ENCODE measurements around the gene VPS26C.
A peak's percentile ranks its signal among the peaks of the same experiment; 100 is the strongest.

The VPS26C gene

DNA sequence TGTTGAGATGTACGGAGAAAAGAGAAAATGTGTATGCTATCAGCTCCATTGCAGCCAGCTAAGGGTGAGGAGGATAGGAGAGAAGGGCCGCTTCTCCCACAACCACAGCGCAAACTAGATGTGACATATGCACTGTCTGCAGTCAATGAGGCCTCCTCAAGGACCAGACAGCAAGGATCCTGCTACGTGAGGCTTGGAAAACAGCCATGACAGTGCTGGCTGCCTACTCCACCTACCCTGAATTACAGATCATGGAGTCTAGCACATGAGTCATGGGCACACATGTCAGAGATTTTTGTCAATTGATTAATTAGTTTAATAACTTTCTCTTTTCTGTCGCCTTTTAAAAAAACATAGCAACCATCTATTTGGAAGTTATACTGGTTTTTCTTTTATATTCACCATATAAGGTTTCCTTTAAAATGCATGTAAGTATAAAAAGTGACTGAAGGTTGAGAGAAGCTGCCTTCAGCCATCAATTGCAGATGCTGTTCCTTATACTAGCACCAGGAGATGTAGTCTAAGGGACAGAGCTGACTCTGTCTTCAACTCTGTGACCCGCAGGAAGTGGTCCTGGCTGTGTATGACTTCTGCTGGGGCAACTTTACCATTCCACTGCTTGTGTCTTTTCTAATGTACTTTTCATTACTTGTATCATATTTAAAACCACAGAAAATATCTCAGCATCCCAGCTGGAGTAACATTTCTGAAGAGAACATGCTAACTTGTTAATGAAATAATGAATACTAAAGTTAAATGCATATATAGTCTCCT is 3.1 kb downstream of the VPS26C start:
- peak; percentile 56 for DNase-seq

DNA sequence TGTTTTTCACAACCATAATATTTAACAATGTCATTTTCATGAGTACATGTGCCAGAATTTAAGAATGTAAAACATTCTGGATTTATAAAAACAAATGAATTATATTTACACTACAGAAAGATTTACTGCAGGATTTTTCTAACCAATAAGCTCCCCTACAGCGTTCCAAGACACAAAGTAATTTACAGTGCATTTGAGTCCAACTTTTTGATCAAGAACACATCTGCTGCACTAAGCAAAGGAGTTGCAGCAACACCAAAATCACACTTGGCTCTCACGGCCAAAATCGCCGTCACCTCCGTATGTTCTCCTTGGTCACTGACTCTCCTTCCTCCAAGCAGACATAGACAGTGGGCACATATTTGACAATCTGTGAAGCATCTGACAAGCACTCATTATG is 7.7 kb downstream of the VPS26C start:
- no peak for DNase-seq

DNA sequence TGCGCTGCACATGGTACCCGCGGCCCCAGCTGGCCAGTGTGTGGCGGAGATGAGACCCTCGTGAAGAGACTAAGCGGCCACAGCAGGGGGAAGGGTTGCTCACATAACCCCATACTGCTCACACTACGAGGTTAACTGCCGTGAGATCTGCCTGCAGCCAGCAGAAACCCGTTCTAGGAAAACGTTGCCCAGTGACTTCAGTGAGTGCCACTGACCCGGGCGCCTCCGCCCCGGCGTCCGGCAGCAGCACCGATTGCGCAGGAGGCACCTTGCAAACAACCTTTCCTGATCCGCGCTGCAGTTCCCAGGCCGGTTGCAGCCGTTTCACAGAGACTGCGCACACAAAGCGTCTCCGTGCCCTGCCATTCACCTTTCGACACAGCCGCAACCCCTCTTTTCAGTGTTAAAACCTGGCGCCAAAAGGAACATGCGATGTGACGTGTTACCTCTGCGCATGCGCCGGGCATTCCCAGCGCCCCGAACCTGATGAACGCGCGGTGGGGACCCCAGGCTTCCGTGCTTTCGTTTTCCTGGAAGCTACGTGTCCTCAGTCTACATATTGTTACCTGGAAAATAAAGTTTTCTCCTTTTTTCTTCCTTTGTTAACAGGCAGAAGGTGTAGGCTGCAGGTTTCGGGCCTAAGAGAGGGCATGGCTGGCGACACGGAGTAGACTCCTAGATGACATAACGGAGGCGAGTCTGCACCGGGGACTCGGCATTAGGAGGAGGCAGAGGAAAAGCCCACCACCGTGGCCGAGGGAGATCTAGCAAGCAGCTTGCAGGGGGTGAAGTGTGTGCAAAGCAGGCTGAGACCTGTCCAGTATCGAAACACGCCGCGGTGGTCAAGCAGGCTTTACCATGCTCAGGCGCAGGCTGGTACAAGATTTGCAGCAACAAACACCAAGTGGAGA is 8.9 kb downstream of the VPS26C start:
- DNase-seq = peak; percentile 21

DNA sequence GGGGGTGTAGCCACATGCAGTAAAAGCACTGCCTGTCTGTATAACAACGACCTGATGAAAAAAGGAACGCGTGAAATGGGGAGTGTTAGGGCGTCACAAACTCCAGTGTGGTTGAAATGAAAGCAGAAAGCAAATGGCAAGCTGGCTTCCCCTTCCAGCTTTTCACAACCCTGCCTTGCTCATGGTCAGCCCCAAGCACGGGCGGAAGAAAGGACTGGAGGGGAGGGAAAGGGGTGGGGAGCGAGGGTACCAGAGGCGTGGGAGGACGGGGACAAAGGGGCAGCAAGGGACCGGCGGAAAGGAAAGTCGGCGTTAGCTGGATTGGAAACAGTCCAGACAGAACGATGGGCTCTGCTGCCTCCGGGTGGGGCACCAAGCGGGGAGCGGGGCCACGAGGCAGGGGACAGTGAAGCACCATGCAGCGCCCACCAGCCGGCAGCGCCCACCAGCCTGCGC is 9.6 kb downstream of the VPS26C start:
- no peak for DNase-seq

DNA sequence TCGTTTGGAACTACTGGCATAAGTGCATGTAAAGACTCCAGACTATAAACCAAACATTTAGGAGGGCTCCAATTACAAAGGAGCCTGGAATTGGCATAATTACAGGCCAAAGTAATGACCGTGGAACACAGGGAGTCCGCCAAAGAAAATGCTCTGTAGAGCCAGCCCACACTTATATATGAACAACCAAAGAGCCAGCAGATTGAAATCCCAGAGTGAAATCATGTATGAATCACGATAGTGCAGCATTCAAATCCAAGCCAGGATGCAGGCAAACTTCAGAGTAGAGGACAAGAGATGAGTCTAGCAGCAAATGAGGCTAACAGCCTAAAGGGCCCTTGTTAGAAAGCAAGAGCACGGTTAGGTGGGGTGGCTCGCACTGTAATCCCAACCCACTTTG is 13.1 kb downstream of the VPS26C start:
- DNase-seq = peak; percentile 46

DNA sequence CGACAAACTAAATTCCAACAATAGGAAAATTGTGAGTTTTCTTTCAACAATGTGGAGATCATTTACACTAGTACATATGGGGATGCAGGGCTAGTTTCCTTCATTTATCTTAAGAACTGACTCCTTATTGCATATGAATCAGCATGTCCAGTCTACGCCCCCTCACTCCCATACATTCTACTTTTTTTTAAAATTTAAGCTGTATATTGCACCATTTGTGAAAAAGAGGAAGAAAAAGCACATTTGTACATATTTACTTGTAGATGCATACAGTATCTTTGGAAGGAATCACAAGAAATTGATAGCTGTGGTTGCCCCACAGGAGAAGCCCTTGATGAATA is 15.9 kb downstream of the VPS26C start:
- DNase-seq = no peak

DNA sequence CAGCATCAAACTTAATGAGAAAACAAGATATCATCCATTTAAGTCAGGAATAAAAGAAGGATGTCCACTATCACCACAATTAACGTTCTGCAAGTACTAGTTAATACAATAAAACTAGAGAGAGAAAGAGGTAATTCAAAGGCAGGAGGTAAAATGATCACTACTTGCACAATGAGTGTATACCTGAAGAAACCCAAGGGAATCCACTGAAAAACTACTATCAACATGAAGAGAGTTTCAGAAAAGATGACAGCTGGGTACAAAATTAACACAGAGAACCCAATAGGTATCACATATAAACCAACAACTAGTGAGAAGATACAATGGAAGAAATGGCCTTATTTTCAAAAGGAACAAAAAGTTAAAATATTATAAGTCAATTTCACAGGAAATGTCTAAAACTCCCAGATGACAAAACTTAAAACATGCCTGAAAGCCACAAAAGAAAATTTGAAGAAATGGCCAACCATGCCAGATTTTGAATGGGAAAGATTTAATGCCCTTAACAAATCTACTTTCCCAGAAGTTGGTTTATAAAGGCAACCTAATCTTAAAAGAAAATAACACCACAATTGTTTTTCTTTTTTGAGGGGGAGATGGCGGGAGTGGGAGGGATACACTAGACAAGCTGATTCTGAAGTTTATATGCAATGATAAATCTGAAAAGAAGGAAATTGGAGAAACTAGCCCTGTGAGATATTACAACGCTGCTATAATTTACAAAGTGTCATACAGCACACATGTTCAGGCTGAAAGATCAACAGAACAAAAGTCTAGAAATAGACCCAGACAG is 17.8 kb downstream of the VPS26C start:
- DNase-seq = no peak

DNA sequence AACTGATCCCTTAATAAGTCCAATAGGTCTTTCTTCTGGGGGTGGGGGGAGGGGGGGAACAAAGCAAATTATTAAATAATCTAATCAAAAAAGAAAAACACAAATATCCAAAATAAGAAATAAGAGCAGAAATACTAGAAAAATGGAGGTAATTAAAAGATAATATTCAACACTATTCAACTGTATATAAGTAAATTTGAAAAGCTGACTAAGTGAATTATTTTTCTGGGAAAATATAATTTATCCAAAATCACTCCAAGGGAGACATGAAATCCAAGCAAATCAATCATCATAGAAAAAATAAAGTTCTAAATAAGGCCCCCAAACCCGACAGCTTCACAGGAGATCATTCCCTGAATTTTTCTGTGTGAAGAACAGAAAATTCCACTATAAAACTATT is 18.8 kb downstream of the VPS26C start:
- no peak for DNase-seq

DNA sequence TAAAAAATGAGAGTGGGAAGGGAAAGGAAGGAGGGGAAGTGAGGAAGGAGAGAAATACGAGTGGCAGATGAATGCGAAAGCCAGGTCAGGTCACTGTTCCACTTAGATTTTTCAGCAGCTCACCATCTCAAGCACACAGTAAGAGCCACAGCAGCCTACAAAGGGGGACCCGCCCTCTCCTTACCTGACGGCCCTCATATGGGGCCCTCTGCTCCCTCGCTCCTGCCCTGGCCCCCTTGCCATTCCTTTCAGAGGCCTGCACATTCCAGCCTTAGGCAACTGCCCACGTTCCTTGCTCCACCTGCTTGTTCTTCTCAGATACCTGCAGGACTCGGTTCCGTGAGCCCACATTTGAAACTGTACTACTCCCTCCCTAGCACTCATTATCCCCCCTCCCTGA is 22.0 kb downstream of the VPS26C start:
- no peak for DNase-seq

DNA sequence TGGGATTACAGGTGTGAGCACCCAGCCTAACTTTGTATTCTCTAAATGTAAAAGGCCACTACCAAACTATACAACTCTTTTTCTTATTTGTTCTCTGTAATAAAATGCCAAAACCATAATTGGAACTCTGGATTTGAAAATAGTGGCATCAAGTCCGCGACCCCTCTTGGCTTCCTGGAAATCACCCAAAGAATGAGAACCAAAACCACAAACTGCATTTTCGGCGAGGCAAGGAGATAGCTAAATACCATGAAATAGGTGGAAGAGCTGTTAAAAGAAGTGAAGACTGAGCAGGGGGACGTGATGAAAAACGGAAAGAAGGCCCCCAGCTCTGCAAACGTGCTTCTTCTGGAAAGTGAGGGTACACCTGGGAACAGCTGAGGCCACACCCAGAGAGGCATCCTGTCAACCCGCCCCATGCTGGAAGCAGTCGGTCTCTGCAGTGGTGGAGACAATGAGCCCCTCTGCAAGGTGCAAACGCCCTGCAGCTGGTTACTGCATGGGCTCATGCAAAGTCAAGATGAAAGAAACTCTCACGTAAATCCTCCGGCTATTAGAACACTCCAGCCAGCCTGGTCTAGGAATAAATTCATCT is 22.5 kb downstream of the VPS26C start:
- DNase-seq = no peak

DNA sequence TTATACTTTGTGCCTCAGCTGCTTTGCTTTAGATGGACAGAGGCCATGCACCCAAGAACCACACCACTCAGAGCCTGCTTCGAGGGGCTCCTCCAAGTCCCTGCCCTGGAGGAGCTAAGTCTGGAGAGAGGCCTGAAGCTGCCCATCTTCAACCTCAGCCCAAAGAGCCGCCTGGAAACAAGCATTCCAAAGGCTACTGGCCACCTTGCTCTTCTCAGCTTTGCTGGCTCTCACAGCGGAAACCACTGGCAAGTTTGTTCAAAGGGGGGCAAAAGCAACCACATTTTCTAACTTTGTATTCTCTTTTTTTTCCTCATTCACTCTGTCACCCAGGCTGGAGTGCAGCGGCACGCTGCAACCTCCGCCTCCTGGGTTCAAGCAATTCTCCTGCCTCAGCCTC is 23.2 kb downstream of the VPS26C start:
- no peak for DNase-seq

DNA sequence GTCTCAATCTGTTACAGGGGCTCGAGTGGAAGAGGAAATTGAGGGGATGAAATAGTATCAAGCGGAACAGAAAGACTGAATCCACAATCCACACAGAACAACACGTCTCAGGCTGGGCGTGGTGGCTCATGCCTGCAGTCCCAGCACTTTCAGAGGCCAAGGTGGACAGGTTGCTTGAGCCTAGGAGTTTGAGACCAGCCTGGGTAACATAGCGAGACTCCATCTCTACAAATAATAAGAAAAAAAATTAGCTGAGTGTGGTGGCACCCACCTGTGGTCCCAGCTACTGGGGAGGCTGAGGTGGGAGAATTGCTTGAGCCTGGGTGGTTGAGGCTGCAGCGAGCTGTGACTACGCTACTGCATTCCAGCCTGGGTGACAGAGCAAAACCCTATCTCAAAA is 25.7 kb downstream of the VPS26C start:
- DNase-seq = no peak

DNA sequence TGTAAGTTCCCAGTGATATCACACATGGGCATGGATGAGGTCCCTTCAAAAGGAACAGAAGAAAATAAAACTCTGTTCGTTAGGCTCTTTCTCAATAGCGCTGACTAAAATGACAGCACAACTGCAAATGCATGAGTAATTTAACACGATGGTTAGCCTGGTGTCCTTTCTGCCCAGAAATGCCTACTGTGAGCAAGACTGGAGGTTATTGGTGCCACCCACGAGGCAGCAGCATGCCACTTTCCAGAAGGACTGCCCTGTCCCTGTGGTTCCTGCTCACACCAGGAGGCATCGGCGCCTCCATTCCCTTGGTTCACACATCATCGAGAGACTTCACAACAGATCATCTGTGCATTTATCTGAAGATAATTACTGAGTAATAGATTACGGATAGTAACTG is 26.2 kb downstream of the VPS26C start:
- no peak for DNase-seq

DNA sequence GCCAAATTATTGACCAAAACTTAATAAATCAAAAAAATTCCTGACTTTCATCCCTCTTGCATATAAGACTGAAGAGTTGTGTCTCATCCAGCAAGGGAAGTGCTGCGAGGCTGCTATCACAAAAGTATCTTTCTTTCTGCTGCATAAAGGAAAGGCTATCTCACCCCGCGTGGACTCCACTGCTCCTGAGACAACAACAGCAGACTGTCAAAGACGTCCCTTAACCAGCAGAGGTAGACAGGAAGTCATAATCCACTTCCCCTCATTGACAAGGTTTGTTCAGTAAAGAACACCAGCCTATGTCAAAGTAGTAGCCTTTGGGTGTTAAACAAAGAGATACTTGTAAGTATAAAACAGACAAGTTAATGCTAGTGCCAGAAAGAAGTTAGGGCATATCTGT is 29.4 kb downstream of the VPS26C start:
- DNase-seq = no peak

DNA sequence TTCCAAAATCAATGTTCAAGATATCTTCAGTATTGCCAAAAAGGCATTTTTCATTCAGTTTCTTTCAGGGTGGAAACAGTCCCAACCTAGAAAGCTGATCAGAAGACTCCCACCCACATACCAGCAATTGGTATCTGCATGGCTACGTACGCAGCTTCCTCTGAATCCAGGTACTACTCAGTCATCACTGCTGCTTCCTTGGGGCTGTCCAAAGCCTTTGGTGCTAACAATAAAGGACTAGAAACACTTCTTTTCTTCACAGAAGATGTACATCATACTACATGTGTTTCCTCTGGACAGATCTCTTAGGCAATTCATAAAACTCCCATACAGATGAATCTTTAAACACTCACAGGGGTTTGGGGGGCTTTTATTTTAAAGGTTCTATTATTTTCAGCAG is 29.8 kb downstream of the VPS26C start:
- no peak for DNase-seq

DNA sequence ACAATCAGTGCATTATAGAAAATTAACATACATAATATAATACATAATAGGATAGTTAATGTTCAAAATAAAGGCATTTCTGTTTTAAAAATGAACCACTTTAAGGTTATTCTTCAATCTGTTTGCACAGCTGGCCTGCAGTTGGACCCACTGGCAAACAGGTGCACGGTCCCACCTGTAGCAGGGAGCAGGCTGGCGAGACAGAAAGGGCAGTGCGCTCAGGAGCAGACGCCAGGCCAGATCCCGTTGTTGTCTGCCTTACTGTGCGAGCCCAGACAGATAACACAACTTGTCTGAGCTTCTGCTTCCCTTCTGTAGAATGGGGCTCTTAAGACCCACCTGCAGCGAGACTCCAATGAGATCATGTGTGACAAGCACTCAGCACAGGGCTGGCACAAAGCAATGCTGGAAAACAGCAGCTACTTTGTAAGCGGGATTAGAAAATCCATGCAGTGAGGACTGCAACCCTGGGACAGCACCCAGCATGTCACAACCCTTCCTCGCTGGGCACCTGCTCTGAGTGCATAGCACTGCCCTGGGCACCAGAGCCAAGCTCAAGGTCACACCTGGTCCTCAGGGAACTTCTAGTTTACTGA is 33.5 kb downstream of the VPS26C start:
- DNase-seq = no peak

DNA sequence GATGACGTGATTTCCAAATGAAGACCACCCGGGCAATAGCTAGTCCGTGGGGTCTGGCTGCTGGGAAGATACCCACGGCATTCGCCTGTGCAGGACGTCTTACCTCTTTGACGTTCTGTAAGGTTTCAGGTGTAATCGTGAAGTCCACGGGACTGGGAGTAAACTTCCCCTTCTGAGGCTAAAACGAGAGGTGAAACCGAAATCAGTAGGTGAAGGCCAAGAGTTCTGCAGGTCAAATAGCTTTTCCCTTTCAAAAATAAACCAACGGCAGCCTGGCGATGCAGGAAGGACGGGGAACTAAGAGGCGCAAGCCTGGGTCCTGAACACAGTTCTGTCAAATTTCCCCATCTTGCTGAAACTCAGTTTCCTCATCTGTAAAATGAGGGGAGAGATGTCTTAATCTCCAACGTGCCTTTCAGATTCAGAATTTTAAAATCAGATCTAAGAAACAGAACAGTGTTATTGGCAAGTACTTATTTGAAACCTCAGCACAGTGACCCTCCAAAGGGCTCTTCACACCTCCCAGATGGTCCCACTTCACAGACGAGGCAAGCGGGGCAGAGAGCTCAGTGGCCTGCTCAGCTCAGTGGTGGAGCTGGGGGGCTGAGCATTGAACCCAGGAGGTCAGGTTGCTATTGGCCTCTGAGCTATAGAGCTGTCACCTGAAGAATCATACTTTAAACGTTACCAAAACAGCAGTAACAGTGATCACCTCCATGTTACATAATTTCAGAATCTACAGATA is 34.7 kb downstream of the VPS26C start:
- no peak for DNase-seq

DNA sequence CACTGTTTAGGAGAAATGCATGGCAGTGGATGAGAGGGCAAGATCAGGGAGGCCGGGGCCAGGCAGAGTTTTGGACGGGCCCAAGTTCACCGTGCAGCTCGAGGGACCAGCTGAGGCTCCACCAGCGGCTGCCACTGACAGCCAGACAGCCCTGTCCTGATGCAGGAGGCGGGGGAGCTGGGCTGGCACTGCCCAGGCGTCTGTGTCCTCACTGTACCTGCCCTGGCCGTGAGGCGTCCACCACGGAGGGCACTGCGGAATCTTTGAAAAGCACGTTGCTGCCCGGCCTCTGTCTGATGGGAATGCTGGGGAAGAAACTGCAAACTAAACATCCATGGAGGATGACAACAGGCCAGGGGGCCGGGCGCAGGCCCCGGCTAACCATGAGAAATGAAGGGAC is 35.5 kb downstream of the VPS26C start:
- DNase-seq = no peak

DNA sequence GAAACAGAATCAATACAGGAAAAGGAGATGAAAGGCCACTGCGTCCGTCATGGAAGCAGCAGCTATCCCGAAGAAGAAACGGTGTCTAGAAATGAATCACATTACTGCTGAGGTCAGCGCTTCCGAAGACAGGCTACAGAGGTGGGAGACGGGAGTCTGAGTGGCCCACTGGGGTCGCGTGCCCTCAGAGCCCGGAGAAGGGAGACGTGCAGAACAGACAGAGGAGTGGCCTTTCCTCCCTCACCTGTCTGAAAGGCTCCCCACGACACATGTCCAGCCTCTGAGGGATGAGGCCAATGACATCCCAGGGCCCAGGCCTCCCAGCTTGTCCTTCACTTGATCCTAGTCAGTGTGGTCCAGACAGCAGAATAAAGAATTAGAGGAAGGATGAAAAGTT is 35.9 kb downstream of the VPS26C start:
- DNase-seq = no peak

DNA sequence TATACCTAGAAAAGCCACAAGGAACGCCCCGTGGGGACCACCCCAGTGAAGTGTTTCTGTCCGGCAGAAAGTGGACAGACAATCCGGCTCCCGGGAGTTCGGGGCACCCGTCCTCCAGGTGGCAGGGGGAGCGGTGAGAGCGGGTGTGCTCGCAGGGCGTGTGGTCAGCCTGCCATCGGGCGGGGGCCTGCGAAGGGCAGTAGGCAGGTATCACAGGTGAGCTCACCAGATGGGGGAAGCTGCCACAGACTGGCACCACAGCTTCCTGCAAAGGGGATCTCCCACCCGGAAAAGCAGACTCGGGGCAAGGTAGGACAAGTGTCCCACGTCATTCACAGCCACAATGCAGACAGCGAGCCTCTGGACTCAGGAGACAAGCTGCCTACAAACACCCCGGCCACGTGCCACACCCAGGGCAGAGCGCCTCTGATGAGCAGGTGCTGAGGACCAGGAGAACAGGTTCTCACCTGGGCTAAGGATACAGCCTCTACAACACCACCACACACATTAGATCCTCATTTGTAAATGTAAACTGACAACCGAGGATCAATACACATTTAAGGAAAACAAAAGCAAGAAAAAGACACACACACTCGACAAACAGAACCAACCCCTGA is 36.4 kb downstream of the VPS26C start:
- DNase-seq = no peak

DNA sequence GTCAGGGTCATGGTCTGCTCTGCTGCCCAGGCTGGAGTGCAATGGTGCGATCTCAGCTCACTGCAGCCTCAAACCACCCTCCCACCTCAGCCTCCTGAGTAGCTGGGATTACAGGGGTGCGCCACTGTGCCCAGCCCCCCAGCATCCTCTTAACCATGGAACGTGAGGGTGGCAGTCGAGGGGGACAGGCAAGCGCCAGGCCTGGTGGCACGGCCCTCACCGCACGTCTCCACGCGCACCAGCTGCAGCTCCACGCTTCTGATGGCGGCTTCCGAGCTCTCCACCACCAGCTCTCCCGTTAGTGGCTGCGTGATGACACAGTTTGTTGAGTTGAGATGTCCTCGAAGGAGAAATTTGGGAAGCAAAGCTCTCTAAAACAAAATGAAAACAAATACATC is 39.1 kb downstream of the VPS26C start:
- DNase-seq = no peak

Measured in NCI-H446 treated with DMSO at 0.1 percent for 48 hours (cell line).